Left lung (tissue), 10 donors: ENCODE results near the gene ARR3. TPM values are rescaled to one million over a fixed set of nuclear protein-coding genes. Genes with fewer than 3 reads are reported as not detected.
"Not testable (repeated sequence)": the region's sequence is repeated elsewhere in the genome, so short reads cannot be mapped to it uniquely, and the experiment has no call there.

Experiments
- ATAC-seq: fragments of 200-7000 bp; cut with Tn5 transposase; one replicate; pipeline ENCODE4 v1.9.1; 2020; ENCODE audit warnings: moderate library complexity
- DNase-seq, 4 donors: peaks; one replicate each; pipeline ENCODE4 v3.0.0-alpha.2; 2013 to 2020
- H3K27ac ChIP-seq, 2 donors: fragments of 200-600 bp; sonication (generic) in 1 of 2; one replicate each; pipeline versions ENCODE4 v1.5.0 to v1.8.0; 2020 to 2021
- H3K27me3 ChIP-seq, 2 donors: fragments of 200-600 bp; sonication (generic) in 1 of 2; one replicate each; pipeline versions ENCODE4 v1.5.0 to v1.8.0; 2020 to 2021
- H3K36me3 ChIP-seq, 2 donors: fragments of 200-600 bp; sonication (generic) in 1 of 2; one replicate each; pipeline versions ENCODE4 v1.5.0 to v1.8.0; 2020 to 2021
- H3K4me1 ChIP-seq, 2 donors: fragments of 200-600 bp; one replicate each; pipeline ENCODE4 v1.8.0; 2021
- H3K4me3 ChIP-seq, 2 donors: fragments of 200-600 bp; sonication (generic) in 1 of 2; one replicate each; pipeline versions ENCODE4 v1.5.0 to v1.8.0; 2020 to 2021; ENCODE audit warnings: mild to moderate bottlenecking in 1 of 2
- H3K9me3 ChIP-seq, 2 donors: fragments of 200-600 bp; sonication (generic) in 1 of 2; one replicate each; pipeline versions ENCODE4 v1.5.0 to v1.8.0; 2020 to 2021
- CTCF ChIP-seq, 2 donors: fragments of 200-600 bp; sonication (generic) in 1 of 2; IDR thresholded peaks; one replicate each; pipeline versions ENCODE4 v1.5.0 to v1.8.0; 2021; ENCODE audit warnings: antibody characterized with exemption in 2 of 2
- intact Hi-C, 2 donors: fragments of 100-400 bp; cut with DNase I; formaldehyde crosslinking; loops; one replicate each; pipeline versions ENCODE4 v1.11.2 to v1.14.2; 2022
- polyA plus RNA-seq, 6 donors: library from polyadenylated mRNA; unstranded; fragments of 120-200 nt; gene quantifications; one replicate each; pipeline ENCODE4 v1.2.1, GENCODE V29; 2013; ENCODE audit not compliant: insufficient read length in 6 of 6
- total RNA-seq, 2 donors: library from RNA; stranded (reverse); fragmentation: NEBNext Ultra II Directional; extraction: Animal tissue kit (Norgen Biotek cat#: 25700); gene quantifications; one replicate each; pipeline ENCODE4 v1.2.1, GENCODE V29; 2021
- donor health status: DM: no; HTN: yes; CAD: no.
- donor health status: DM: no; HTN: no; CAD: no.

ARR3 gene
- total and polyA plus RNA-seq, 8 donors = 1.2 to 2.1 (median 1.6) TPM; not detected in 2

DNA sequence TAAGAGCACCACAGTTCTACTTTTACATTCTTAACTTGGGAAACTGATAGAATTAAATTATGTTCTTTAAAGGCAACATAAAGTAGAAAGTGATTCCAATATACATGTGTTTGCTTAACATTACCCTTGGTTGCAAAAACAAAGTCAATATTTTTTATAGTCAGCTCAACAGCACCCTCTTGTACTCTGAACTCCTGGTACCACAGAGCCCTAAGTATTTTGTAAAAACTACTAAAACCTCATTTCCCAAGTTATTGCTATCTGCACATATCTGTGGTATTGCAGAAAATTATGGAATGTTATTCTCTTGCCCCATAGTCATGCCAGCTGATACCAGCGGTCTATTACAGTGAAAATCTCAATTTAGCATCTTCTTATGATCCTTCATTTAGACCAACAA, 24.7 kb downstream of the ARR3 start:
- Histone ChIP-seq H3K4me1 (peaks cover 3 to 7% of the 10 kb centered on the region in 2 donors), H3K4me3 (no peak overlapping the region), H3K36me3 (peaks cover 0 to 2% of the 10 kb centered on the region in 2 donors), H3K9me3 (no peaks in the 10 kb centered on the region), H3K27me3 (no peaks in the 10 kb centered on the region), H3K27ac (no peak overlapping the region)
- no peak for TF ChIP-seq CTCF (IDR thresholded peaks at IDR 0.05)
- no peak for ATAC-seq
- no peak for DNase-seq
- intact Hi-C loops = no loop called here

- ATAC-seq (no peak), DNase-seq (no peak)
- H3K4me3 ChIP-seq = no peak overlapping the region
- intact Hi-C loops = no loop called here
- no peaks in the 10 kb centered on the region for H3K9me3 ChIP-seq
- H3K4me1 ChIP-seq = peaks cover 3 to 7% of the 10 kb centered on the region in 2 donors
- no peak for TF ChIP-seq CTCF (IDR thresholded peaks at IDR 0.05)
- no peaks in the 10 kb centered on the region for H3K36me3 ChIP-seq
- no peaks in the 10 kb centered on the region for H3K27me3 ChIP-seq
- H3K27ac ChIP-seq = no peak overlapping the region
These were observed 25.5 kb downstream of the ARR3 start for GRCh38 chrX:70293621-70294020.

DNA sequence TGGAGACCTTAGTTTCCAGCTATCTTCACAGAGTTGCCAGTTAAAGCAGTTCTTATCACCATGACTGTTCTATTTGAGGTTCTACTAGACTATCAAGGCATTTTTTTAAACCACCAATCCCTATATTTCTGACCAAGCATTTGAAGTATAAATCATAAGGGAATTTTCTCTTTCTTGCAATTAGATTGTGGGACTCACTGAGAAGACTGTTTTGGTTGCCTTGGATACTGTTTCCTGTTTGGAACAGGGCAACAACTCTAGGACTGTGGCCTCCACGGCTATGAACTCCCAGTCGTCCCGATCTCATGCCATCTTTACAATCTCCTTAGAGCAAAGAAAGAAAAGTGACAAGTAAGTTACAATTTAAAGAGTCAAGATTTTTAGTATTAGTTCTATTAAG, 33.6 kb downstream of the ARR3 start:
- DNase-seq (no peak), ATAC-seq (no peak)
- TF ChIP-seq CTCF (IDR thresholded peaks at IDR 0.05) = no peak
- Histone ChIP-seq H3K4me1 (no peaks in the 10 kb centered on the region), H3K27ac (no peak overlapping the region), H3K9me3 (no peaks in the 10 kb centered on the region), H3K4me3 (no peak overlapping the region), H3K27me3 (no peaks in the 10 kb centered on the region), H3K36me3 (no peaks in the 10 kb centered on the region)
- intact Hi-C loops = no loop called here

GRCh38 chrX:70313503-70313902, 45.4 kb downstream of the ARR3 start:
- Histone ChIP-seq H3K4me3 (no peak overlapping the region), H3K27ac (no peak overlapping the region), H3K4me1 (no peaks in the 10 kb centered on the region), H3K36me3 (no peaks in the 10 kb centered on the region), H3K9me3 (no peaks in the 10 kb centered on the region), H3K27me3 (no peaks in the 10 kb centered on the region)
- intact Hi-C loops = no loop called here
- ATAC-seq = no peak
- no peak for DNase-seq
- no peak for TF ChIP-seq CTCF (IDR thresholded peaks at IDR 0.05)

DNA sequence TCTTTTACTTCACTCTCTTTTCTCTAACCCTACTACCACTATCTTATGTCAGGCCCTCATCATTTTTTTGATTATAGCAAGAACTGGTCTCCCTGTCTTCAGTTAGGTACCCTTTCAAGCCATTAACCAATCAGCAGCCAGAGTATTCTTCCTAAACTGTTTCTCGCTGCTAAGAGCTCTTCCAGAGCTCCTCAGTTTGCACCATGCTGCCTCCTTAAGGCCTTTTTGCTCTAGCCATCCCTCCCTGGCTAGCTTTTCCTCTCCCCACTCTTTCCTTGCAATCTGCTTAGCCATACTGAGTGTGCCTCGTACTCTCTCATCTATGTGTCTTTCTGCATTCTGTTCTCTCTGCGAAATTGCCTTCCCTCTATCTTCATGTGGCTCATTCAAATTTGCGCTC, 54.6 kb downstream of the ARR3 start:
- ATAC-seq (no peak), DNase-seq (no peak)
- no peak overlapping the region for H3K4me3 ChIP-seq

GRCh38 chrX:70323628-70324027, 55.5 kb downstream of the ARR3 start:
- intact Hi-C loops, H3K9me3 ChIP-seq, ATAC-seq: not testable (repeated sequence)

More for the DNA sequence above, 54.6 kb downstream of the ARR3 start:
- Histone ChIP-seq H3K4me1 (no peaks in the 10 kb centered on the region), H3K36me3 (no peaks in the 10 kb centered on the region), H3K9me3 (no peaks in the 10 kb centered on the region), H3K27me3 (no peaks in the 10 kb centered on the region), H3K27ac (no peak overlapping the region)
- no peak for TF ChIP-seq CTCF (IDR thresholded peaks at IDR 0.05)
- intact Hi-C loops = no loop called here

More at GRCh38 chrX:70323628-70324027, 55.5 kb downstream of the ARR3 start:
- not testable (repeated sequence) for H3K4me1 ChIP-seq, DNase-seq, H3K4me3 ChIP-seq, H3K27me3 ChIP-seq, H3K27ac ChIP-seq, H3K36me3 ChIP-seq
